WTC11 (cell line): ENCODE data around the gene SLC9A9. TPM values are rescaled to one million over a fixed set of nuclear protein-coding genes. Genes with fewer than 3 reads are reported as not detected.

Experiments used
- ATAC-seq: fragments of 200-7000 bp; cut with Tn5 transposase; 2 replicates; pipeline ENCODE4 v1.10.0; 2021; ENCODE audit warnings: mild to moderate bottlenecking, moderate library complexity
- CTCF ChIA-PET: fragments of 300-600 bp; sonication (Branson Sonifier 250); formaldehyde crosslinking; loops from one replicate; lab custom pipeline; 2021; ENCODE audit warnings: antibody characterized with exemption; lab: Charles Lee
- POLR2A ChIA-PET: fragments of 350-600 bp; sonication (Branson Sonifier 250); formaldehyde crosslinking; loops from one replicate; lab custom pipeline; 2021; ENCODE audit warnings: antibody characterized with exemption; lab: Charles Lee
- DNase-seq: peaks from one replicate; pipeline ENCODE4 v3.0.0; 2021; ENCODE audit warnings: low spot score
- H3K27ac Mint-ChIP-seq: 2 replicates; pipeline ENCODE4 v1.8.0; 2021; ENCODE audit warnings: mixed read lengths
- H3K27me3 Mint-ChIP-seq: 2 replicates; pipeline ENCODE4 v1.8.0; 2021; ENCODE audit warnings: low read depth, mild to moderate bottlenecking, moderate library complexity, mixed read lengths
- H3K36me3 Mint-ChIP-seq: 2 replicates; pipeline ENCODE4 v1.8.0; 2021; ENCODE audit warnings: mixed read lengths
- H3K4me1 Mint-ChIP-seq: 2 replicates; pipeline ENCODE4 v1.8.0; 2022; ENCODE audit warnings: mixed read lengths
- H3K4me3 Mint-ChIP-seq: 2 replicates; pipeline ENCODE4 v1.8.0; 2021; ENCODE audit warnings: mild to moderate bottlenecking, moderate library complexity, mixed read lengths
- H3K9me3 Mint-ChIP-seq: 2 replicates; pipeline ENCODE4 v1.8.0; 2021; ENCODE audit warnings: mixed read lengths
- CREB1 ChIP-seq: sonication (generic); formaldehyde crosslinking; IDR thresholded peaks from 2 replicates; pipeline ENCODE4 v1.8.0; 2023; ENCODE audit warnings: mild to moderate bottlenecking, missing genetic modification reagents
- CTCF ChIP-seq: fragments of 200-600 bp; IDR thresholded peaks from 2 replicates; pipeline ENCODE4 v1.8.0; 2022; ENCODE audit warnings: antibody characterized with exemption
- ESRRA ChIP-seq: sonication (generic); formaldehyde crosslinking; IDR thresholded peaks from 2 replicates; pipeline ENCODE4 v1.8.1; 2022; ENCODE audit warnings: mild to moderate bottlenecking, missing genetic modification reagents, borderline replicate concordance
- FOXJ3 ChIP-seq: sonication (generic); formaldehyde crosslinking; IDR thresholded peaks from 2 replicates; pipeline ENCODE4 v1.9.0; 2021; ENCODE audit warnings: missing genetic modification reagents, mild to moderate bottlenecking, borderline replicate concordance
- IRF2 ChIP-seq: sonication (generic); formaldehyde crosslinking; IDR thresholded peaks from 2 replicates; pipeline ENCODE4 v1.8.0; 2022; ENCODE audit warnings: low read depth, missing genetic modification reagents, borderline replicate concordance
- KAT7 ChIP-seq: sonication (generic); formaldehyde crosslinking; IDR thresholded peaks from 2 replicates; pipeline ENCODE4 v1.8.1; 2023; ENCODE audit warnings: missing genetic modification reagents, mild to moderate bottlenecking, borderline replicate concordance
- MAX ChIP-seq: sonication (generic); formaldehyde crosslinking; IDR thresholded peaks from 2 replicates; pipeline ENCODE4 v1.8.0; 2022; ENCODE audit warnings: mild to moderate bottlenecking, missing genetic modification reagents
- MYBL2 ChIP-seq: sonication (generic); formaldehyde crosslinking; IDR thresholded peaks from 2 replicates; pipeline ENCODE4 v1.8.1; 2023; ENCODE audit warnings: mild to moderate bottlenecking, moderate library complexity, missing genetic modification reagents
- SMAD3 ChIP-seq: sonication (generic); formaldehyde crosslinking; IDR thresholded peaks from 2 replicates; pipeline ENCODE4 v1.8.0; 2022; ENCODE audit warnings: missing genetic modification reagents, mild to moderate bottlenecking, borderline replicate concordance
- SMAD4 ChIP-seq: sonication (generic); formaldehyde crosslinking; IDR thresholded peaks from 2 replicates; pipeline ENCODE4 v1.8.0; 2022; ENCODE audit warnings: mild to moderate bottlenecking, missing genetic modification reagents
- SOX15 ChIP-seq: fragments of 250-450 bp; sonication (Bioruptor Pico); IDR thresholded peaks from 2 replicates; pipeline ENCODE4 v1.9.0; 2021; ENCODE audit warnings: mild to moderate bottlenecking
- ZBTB21 ChIP-seq: sonication (generic); formaldehyde crosslinking; IDR thresholded peaks from 2 replicates; pipeline ENCODE4 v1.8.1; 2023; ENCODE audit warnings: mild to moderate bottlenecking, missing genetic modification reagents, borderline replicate concordance
- ZNF219 ChIP-seq: sonication (generic); formaldehyde crosslinking; IDR thresholded peaks from 2 replicates; pipeline ENCODE4 v1.8.0; 2023; ENCODE audit warnings: missing genetic modification reagents, mild to moderate bottlenecking, borderline replicate concordance
- ZNF232 ChIP-seq: sonication (generic); formaldehyde crosslinking; IDR thresholded peaks from 2 replicates; pipeline ENCODE4 v1.8.0; 2022; ENCODE audit warnings: mild to moderate bottlenecking, missing genetic modification reagents
- ZNF263 ChIP-seq: sonication (generic); formaldehyde crosslinking; IDR thresholded peaks from 2 replicates; pipeline ENCODE4 v1.8.1; 2022; ENCODE audit warnings: low read depth, mild to moderate bottlenecking, moderate library complexity, missing genetic modification reagents
- ZNF396 ChIP-seq: fragments of 250-450 bp; sonication (Bioruptor Pico); IDR thresholded peaks from 2 replicates; pipeline ENCODE4 v1.8.0; 2021; ENCODE audit warnings: mild to moderate bottlenecking, moderate library complexity, borderline replicate concordance
- ZNF532 ChIP-seq: fragments of 250-450 bp; sonication (Bioruptor Pico); IDR thresholded peaks from 2 replicates; pipeline ENCODE4 v1.9.0; 2021; ENCODE audit warnings: mild to moderate bottlenecking, borderline replicate concordance
- total RNA-seq: library from RNA; stranded (reverse); gene quantifications from 3 replicates; pipeline ENCODE4 v1.2.3, GENCODE V29; 2021
- TF ChIP-seq, protein P1 (sequence below): sonication (generic); formaldehyde crosslinking; IDR thresholded peaks from 2 replicates; pipeline ENCODE4 v1.8.0; 2022; ENCODE audit warnings: mild to moderate bottlenecking, missing genetic modification reagents
- TF ChIP-seq, protein P2 (sequence below): sonication (generic); formaldehyde crosslinking; IDR thresholded peaks from 2 replicates; pipeline ENCODE4 v1.8.0; 2022; ENCODE audit warnings: mild to moderate bottlenecking, missing genetic modification reagents

The SLC9A9 gene
- total RNA-seq, 1 experiment from 2014 or later, result 1.2 TPM

DNA sequence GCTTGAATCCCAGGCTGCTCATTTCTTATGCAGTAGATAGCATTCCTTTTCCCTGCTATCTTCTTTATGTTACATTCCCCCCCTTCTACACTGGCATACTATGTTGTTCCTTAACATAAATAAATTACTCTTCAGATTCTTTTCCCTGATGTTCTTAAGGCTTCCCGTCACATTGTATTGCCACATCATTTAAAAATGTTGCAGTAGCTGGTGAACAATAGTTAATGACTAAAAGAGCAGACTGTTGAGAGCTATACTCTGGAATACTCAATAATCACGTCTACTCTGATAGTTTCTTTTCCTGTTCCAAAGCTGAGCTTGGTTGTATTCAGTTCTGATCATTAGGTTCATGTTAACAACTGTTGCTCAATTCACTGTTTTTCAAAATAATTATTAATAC is 508.8 kb downstream of the SLC9A9 start:
- TF ChIP-seq FOXJ3, result no peak
- TF ChIP-seq ZNF396 (CRISPR knock-in tag), result no peak
- no peak for TF ChIP-seq IRF2 (CRISPR knock-in tag)
- no peak for TF ChIP-seq MAX (CRISPR knock-in tag)
- TF ChIP-seq SMAD4 (CRISPR knock-in tag), result no peak
- no peak for TF ChIP-seq ESRRA (CRISPR knock-in tag)
- no peak for TF ChIP-seq SOX15 (CRISPR knock-in tag)
- TF ChIP-seq KAT7 (CRISPR knock-in tag), result no peak
- no peak for TF ChIP-seq SMAD3
- no peak for TF ChIP-seq ZNF219 (CRISPR knock-in tag)
- TF ChIP-seq CTCF, result no peak
- no peak for TF ChIP-seq ZNF532 (CRISPR knock-in tag)
- no peak for TF ChIP-seq MYBL2
- TF ChIP-seq, protein P1, sequence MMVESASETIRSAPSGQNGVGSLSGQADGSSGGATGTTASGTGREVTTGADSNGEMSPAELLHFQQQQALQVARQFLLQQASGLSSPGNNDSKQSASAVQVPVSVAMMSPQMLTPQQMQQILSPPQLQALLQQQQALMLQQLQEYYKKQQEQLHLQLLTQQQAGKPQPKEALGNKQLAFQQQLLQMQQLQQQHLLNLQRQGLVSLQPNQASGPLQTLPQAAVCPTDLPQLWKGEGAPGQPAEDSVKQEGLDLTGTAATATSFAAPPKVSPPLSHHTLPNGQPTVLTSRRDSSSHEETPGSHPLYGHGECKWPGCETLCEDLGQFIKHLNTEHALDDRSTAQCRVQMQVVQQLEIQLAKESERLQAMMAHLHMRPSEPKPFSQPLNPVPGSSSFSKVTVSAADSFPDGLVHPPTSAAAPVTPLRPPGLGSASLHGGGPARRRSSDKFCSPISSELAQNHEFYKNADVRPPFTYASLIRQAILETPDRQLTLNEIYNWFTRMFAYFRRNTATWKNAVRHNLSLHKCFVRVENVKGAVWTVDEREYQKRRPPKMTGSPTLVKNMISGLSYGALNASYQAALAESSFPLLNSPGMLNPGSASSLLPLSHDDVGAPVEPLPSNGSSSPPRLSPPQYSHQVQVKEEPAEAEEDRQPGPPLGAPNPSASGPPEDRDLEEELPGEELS (CRISPR knock-in tag), result no peak
- TF ChIP-seq ZNF232, result no peak
- no peak for TF ChIP-seq CREB1 (CRISPR knock-in tag)
- TF ChIP-seq, protein P2, sequence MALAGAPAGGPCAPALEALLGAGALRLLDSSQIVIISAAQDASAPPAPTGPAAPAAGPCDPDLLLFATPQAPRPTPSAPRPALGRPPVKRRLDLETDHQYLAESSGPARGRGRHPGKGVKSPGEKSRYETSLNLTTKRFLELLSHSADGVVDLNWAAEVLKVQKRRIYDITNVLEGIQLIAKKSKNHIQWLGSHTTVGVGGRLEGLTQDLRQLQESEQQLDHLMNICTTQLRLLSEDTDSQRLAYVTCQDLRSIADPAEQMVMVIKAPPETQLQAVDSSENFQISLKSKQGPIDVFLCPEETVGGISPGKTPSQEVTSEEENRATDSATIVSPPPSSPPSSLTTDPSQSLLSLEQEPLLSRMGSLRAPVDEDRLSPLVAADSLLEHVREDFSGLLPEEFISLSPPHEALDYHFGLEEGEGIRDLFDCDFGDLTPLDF, result no peak
- TF ChIP-seq ZBTB21 (CRISPR knock-in tag), result no peak
- no peak for TF ChIP-seq ZNF263
- peaks cover 4% of the 10 kb centered on the region; the same call in 1 of the 2 replicates for H3K9me3 Mint-ChIP-seq
- ChIA-PET POLR2A (no interaction called here), CTCF (interaction anchor here (2.3 kb wide), 1 partner anchor 9 kb away, joined by 6 read pairs; no protein-coding TSS in a partner anchor)
- H3K4me1 Mint-ChIP-seq, result no peaks in the 10 kb centered on the region
- H3K4me3 Mint-ChIP-seq, result no peak overlapping the region
- H3K27ac Mint-ChIP-seq, result no peak overlapping the region
- H3K36me3 Mint-ChIP-seq, result no peaks in the 10 kb centered on the region
- DNase-seq (no peak), ATAC-seq (no peak; the same call in 1 of the 2 replicates)
- no peaks in the 10 kb centered on the region for H3K27me3 Mint-ChIP-seq
